AG20443 (cell line): ENCODE data around the gene MCF2L.

Experiments used
- DNase-seq: peaks from one replicate; pipeline ENCODE4 v3.0.0; 2012; ENCODE audit warnings: low spot score, mixed read lengths

Gene MCF2L

GRCh38 chr13:113148940-113149503 is 180.0 kb downstream of the MCF2L start:
- DNase-seq = no peak
